Peyer's patch (tissue), 4 donors: ENCODE data around the gene DDX31. TPM values are rescaled to one million over a fixed set of nuclear protein-coding genes. Genes with fewer than 3 reads are reported as not detected.

ENCODE experiments used
- DNase-seq, 3 donors: peaks; one replicate each; pipeline ENCODE4 v3.0.0-alpha.2; 2017 to 2019
- H3K27ac ChIP-seq, 4 donors: fragments of 200-600 bp; sonication (generic); one replicate each; pipeline ENCODE4 v1.5.1; 2016 to 2019
- H3K27me3 ChIP-seq, 2 donors: fragments of 200-600 bp; sonication (generic); one replicate each; pipeline ENCODE4 v1.5.1; 2019
- H3K36me3 ChIP-seq, 3 donors: fragments of 200-600 bp; sonication (generic); one replicate each; pipeline ENCODE4 v1.5.1; 2016 to 2019
- H3K4me1 ChIP-seq, 4 donors: fragments of 200-600 bp; sonication (generic); one replicate each; pipeline ENCODE4 v1.5.1; 2016 to 2019
- H3K4me3 ChIP-seq, 4 donors: fragments of 200-600 bp; sonication (generic); 1 replicate in 3 of 4; 2 replicates in 1 of 4; pipeline ENCODE4 v1.5.1; 2016 to 2019; ENCODE audit warnings: mild to moderate bottlenecking in 1 of 4
- H3K9me3 ChIP-seq, 4 donors: fragments of 200-600 bp; sonication (generic); one replicate each; pipeline ENCODE4 v1.5.1; 2016 to 2019; ENCODE audit warnings: mild to moderate bottlenecking in 1 of 4
- POLR2A ChIP-seq, 2 donors: fragments of 450-650 bp; IDR thresholded peaks; one replicate each; pipeline ENCODE4 v1.5.1; 2017; ENCODE audit warnings: antibody characterized with exemption in 2 of 2, mild to moderate bottlenecking in 2 of 2, moderate library complexity in 2 of 2
- total RNA-seq, 4 donors: library from RNA; depleted of rRNA; stranded (reverse); fragments of >200 nt; gene quantifications; one replicate each; pipeline ENCODE4 v1.1.0, GENCODE V29; 2016
- TF ChIP-seq, protein P1 (sequence below), 6 experiments: fragments of 450-650 bp in 4 of 6; fragments of 200-600 bp in 2 of 6; sonication (generic) in 1 of 6; IDR thresholded peaks; one replicate each; pipeline ENCODE4 v1.5.1; 2017 to 2019; ENCODE audit warnings: antibody characterized with exemption in 6 of 6, mild to moderate bottlenecking in 3 of 6, moderate library complexity in 1 of 6

The DDX31 gene
- total RNA-seq, 4 donors from 2014 or later = 4.9 to 14.0 (median 9.0) TPM

DNA sequence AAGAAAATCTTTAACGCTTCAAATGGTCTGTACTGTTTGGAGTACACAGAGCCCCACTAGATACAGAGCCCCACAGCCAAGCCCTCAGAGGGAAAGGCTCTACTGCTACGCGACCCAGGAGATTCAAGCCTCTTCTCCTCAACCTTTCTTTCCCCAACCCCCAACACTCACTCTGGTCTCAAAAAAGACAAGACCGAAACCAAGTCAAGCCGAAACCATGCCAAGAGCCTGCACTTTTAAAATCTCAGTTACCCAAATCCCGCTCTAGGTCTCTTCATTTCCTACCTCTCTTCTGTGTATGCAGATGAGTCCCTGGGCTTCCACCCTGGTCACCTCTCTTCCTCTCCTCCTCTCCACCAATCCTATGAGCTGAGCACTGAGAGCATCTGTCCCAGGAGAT, 55.5 kb downstream of the DDX31 start:
- H3K27ac ChIP-seq = no peak overlapping the region
- H3K4me1 ChIP-seq = no peaks in the 10 kb centered on the region
- TF ChIP-seq, protein P1, sequence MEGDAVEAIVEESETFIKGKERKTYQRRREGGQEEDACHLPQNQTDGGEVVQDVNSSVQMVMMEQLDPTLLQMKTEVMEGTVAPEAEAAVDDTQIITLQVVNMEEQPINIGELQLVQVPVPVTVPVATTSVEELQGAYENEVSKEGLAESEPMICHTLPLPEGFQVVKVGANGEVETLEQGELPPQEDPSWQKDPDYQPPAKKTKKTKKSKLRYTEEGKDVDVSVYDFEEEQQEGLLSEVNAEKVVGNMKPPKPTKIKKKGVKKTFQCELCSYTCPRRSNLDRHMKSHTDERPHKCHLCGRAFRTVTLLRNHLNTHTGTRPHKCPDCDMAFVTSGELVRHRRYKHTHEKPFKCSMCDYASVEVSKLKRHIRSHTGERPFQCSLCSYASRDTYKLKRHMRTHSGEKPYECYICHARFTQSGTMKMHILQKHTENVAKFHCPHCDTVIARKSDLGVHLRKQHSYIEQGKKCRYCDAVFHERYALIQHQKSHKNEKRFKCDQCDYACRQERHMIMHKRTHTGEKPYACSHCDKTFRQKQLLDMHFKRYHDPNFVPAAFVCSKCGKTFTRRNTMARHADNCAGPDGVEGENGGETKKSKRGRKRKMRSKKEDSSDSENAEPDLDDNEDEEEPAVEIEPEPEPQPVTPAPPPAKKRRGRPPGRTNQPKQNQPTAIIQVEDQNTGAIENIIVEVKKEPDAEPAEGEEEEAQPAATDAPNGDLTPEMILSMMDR (IDR thresholded peaks at IDR 0.05) = no peak
- TF ChIP-seq POLR2A (IDR thresholded peaks at IDR 0.05) = no peak
- no peaks in the 10 kb centered on the region for H3K27me3 ChIP-seq
- no peak overlapping the region for H3K4me3 ChIP-seq
- peaks cover 0 to 50% (median 0%) of the 10 kb centered on the region in 3 donors for H3K36me3 ChIP-seq
- DNase-seq = no peak
- no peaks in the 10 kb centered on the region for H3K9me3 ChIP-seq

DNA sequence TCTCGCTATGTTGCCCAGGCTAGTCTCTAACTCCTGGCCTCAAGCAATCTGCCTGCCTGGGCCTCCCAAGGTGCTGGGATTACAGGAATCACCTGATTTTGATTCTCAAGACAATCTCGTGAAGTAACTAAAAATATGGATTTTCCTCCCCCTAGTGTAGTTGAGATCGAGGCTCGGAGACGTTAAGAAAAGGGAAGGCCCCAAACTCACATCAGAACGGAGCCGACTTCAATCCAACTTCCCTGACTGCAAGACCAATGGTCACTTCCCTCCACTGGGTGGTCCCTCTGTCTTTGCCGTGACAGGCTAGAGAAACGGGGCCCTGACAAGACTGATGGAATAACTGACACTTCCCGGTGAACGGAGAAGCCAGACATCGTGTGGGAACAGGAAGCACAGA, 59.1 kb downstream of the DDX31 start:
- peaks cover 0 to 65% (median 0%) of the 10 kb centered on the region in 3 donors for H3K36me3 ChIP-seq
- no peaks in the 10 kb centered on the region for H3K9me3 ChIP-seq
- no peak overlapping the region for H3K27ac ChIP-seq
- TF ChIP-seq, protein P1 (IDR thresholded peaks at IDR 0.05) = no peak
- DNase-seq = no peak
- no peak overlapping the region for H3K4me3 ChIP-seq
- no peaks in the 10 kb centered on the region for H3K27me3 ChIP-seq
- no peaks in the 10 kb centered on the region for H3K4me1 ChIP-seq

DNA sequence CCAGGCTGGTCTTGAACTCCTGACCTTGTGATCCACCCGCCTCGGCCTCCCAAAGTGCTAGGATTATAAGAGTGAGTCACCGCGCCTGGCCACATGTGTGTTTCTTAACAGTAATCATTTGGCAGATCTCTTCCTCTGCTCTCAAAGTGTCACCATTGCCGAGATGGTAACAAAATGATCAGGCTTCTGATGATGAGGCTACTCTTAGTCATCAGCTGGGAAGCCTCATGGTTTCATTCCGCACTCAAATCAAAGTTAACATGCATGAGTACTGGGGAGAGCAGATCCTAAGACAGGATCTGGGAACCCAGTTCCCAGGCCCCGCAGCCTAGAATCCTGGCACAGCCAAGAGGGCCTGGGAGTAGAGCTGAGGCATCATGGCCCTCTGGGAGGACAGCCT, 60.0 kb downstream of the DDX31 start:
- Histone ChIP-seq H3K4me3 (no peak overlapping the region), H3K4me1 (no peaks in the 10 kb centered on the region), H3K9me3 (no peaks in the 10 kb centered on the region), H3K27me3 (no peaks in the 10 kb centered on the region), H3K27ac (no peak overlapping the region), H3K36me3 (peaks cover 0 to 68% (median 0%) of the 10 kb centered on the region in 3 donors)
- no peak for TF ChIP-seq POLR2A (IDR thresholded peaks at IDR 0.05)
- TF ChIP-seq, protein P1 (IDR thresholded peaks at IDR 0.05) = no peak
- no peak for DNase-seq

DNA sequence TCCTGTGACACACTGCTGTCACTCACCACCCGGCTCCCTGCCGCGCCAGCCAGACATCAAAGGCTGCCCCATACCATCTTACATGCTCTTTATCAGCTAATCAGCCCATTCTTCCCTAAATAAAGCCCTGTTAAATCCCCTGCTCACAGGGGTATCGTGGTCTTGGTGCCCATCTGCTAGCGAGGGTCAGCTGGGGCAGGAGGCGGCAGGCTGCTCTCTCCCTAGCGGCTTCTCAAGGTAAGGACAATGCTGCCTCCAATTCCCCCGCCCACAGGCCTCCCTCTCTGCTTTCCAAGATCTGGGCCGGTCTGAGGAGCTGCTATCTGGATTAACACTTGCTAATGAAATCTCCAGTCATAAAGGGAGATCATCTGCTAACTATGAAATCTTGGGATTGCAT, 60.6 kb downstream of the DDX31 start:
- H3K9me3 ChIP-seq = no peaks in the 10 kb centered on the region
- H3K4me3 ChIP-seq = no peak overlapping the region
- H3K27me3 ChIP-seq = no peaks in the 10 kb centered on the region
- DNase-seq = no peak
- H3K4me1 ChIP-seq = no peaks in the 10 kb centered on the region
- no peak for TF ChIP-seq POLR2A (IDR thresholded peaks at IDR 0.05)
- TF ChIP-seq, protein P1 (IDR thresholded peaks at IDR 0.05) = no peak
- peaks cover 0 to 63% (median 0%) of the 10 kb centered on the region in 3 donors for H3K36me3 ChIP-seq
- H3K27ac ChIP-seq = no peak overlapping the region

DNA sequence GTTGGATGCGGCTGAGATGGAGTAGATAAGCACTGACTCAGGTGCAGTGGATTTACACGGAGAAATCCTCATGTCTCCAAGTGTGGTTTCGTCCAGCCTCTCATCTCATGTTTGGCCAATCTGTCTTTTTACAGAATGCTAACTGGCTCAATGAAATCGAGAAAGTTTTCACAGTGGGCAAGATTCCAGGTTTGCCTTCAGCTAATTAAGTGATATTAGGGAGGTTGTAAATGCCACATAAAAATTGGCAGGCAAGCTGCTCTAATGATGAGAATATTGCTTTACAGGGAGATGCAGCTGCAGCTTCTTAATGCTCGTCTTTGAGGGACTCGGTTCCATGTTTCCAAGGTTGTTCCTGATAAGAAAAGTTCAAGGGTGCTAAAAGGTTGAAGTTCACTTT, 63.7 kb downstream of the DDX31 start:
- Histone ChIP-seq H3K9me3 (no peaks in the 10 kb centered on the region), H3K36me3 (peaks cover 0 to 62% (median 0%) of the 10 kb centered on the region in 3 donors), H3K27me3 (no peaks in the 10 kb centered on the region), H3K27ac (no peak overlapping the region), H3K4me3 (no peak overlapping the region), H3K4me1 (no peaks in the 10 kb centered on the region)
- TF ChIP-seq, protein P1 (IDR thresholded peaks at IDR 0.05) = no peak
- no peak for TF ChIP-seq POLR2A (IDR thresholded peaks at IDR 0.05)
- DNase-seq = no peak

DNA sequence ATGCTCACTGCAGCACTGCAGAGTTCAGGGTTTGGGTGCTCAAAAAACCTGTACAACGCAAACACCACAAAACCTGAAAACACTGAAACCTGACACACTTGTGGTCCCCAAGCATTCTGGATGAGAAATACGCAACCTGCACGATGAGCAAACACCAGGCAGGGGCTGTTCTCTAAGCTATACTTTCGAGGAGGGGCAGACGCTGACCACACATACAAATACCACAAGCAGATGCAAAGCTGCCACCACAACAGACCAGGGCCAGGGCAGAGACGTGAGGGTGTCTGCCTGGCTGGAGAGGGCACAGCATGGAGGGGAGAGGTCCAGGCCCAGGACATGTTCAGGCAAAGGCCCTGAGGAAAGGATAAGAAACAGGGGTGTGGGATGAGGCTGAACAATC, 64.4 kb downstream of the DDX31 start:
- Histone ChIP-seq H3K9me3 (no peaks in the 10 kb centered on the region), H3K4me3 (no peak overlapping the region), H3K36me3 (peaks cover 0 to 62% (median 0%) of the 10 kb centered on the region in 3 donors), H3K27me3 (no peaks in the 10 kb centered on the region), H3K4me1 (no peaks in the 10 kb centered on the region), H3K27ac (no peak overlapping the region)
- DNase-seq = no peak
- TF ChIP-seq POLR2A (IDR thresholded peaks at IDR 0.05) = no peak
- TF ChIP-seq, protein P1 (IDR thresholded peaks at IDR 0.05) = no peak
